ENCODE data around the gene HMMR.

HMMR gene

DNA sequence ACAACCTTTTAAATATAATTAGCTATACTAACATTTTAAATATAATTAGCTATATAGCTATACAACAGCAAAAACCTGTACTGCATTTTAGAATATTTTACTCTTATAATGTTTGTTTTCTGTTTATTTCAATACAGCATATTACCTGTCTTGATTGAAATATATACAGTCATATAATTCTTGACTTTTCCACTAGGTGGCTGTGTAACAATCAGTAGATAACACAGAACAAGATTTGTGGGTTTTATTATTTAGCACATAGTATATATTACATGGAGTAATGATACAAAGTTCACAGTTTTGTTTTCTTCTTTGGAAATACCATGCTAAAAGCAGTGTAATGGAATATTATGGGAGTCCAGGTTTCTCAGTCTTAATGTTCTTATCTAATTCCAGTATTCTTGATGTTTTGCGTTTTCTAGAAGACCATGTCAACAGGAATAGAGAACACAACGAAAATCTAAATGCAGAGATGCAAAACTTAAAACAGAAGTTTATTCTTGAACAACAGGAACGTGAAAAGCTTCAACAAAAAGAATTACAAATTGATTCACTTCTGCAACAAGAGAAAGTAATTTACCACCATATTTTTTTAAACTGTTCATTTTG lies 13.3 kb downstream of the HMMR start:
- H3K36me3 Mint-ChIP-seq (ENCODE audit: insufficient read depth), result no peaks in the 10 kb centered on the region
- no peaks in the 10 kb centered on the region for H3K9me3 Mint-ChIP-seq
- H3K27ac Mint-ChIP-seq, result no peak overlapping the region
- no peaks in the 10 kb centered on the region for H3K27me3 Mint-ChIP-seq
- DNase-seq (no peak), ATAC-seq (replicated peaks) (peak; percentile 75)
- no peak overlapping the region for H3K4me3 Mint-ChIP-seq
- no peaks in the 10 kb centered on the region for H3K4me1 Mint-ChIP-seq (ENCODE audit: low read depth in 2 of 2)

DNA sequence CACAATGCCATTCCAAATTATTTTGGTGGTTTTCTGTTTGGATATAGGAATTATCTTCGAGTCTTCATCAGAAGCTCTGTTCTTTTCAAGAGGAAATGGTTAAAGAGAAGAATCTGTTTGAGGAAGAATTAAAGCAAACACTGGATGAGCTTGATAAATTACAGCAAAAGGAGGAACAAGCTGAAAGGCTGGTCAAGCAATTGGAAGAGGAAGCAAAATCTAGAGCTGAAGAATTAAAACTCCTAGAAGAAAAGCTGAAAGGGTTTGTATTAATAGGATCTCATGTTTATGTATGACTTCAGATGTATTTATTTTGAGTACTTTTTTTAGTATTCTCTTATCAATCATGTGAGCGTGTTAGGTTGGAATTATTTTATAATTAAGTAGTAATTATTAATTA lies 15.0 kb downstream of the HMMR start:
- H3K27me3 Mint-ChIP-seq, result no peaks in the 10 kb centered on the region
- ATAC-seq (replicated peaks) (no peak), DNase-seq (no peak)
- no peaks in the 10 kb centered on the region for H3K4me1 Mint-ChIP-seq (ENCODE audit: low read depth in 2 of 2)
- H3K27ac Mint-ChIP-seq, result no peak overlapping the region
- no peaks in the 10 kb centered on the region for H3K36me3 Mint-ChIP-seq (ENCODE audit: insufficient read depth)
- H3K4me3 Mint-ChIP-seq, result no peak overlapping the region
- H3K9me3 Mint-ChIP-seq, result no peaks in the 10 kb centered on the region

DNA sequence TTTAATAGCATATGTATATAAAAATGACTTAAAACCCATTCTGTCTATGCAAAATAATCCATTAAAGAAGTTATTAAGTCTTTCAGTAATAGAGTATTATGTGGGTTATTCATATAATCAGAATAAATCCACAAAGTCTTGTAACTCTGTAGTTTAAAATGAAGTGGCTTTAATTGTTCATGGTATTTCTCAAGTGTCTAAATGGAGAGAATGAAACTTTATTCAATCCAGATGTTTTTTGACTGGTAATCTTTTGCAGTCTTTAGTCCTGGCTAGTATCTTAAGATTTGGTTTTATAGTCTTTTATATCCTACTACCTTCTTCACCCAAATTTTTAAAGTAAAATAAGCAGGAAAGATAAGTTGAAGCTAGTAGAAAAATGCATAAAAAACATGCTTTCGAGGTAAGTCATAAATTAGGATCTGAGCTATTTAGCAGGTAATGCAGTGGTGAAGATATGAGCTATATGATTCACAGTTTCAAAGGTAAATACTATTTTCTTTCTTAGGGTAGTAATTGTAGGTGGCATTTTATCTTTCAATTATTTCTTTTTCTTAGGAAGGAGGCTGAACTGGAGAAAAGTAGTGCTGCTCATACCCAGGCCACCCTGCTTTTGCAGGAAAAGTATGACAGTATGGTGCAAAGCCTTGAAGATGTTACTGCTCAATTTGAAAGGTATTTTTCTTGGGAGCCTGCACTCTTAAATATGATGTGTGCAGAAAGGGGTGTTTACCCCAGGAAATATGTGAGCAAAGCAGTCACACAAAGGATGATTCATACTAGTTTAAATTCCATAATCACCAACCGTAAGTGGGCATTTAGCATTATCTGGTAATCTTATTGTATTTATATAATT lies 17.9 kb downstream of the HMMR start:
- Mint-ChIP-seq H3K36me3 (ENCODE audit: insufficient read depth) (no peaks in the 10 kb centered on the region), H3K4me1 (ENCODE audit: low read depth in 2 of 2) (no peaks in the 10 kb centered on the region), H3K9me3 (no peaks in the 10 kb centered on the region), H3K4me3 (no peak overlapping the region), H3K27me3 (no peaks in the 10 kb centered on the region), H3K27ac (no peak overlapping the region)
- DNase-seq, result no peak
- no peak for ATAC-seq (replicated peaks)

DNA sequence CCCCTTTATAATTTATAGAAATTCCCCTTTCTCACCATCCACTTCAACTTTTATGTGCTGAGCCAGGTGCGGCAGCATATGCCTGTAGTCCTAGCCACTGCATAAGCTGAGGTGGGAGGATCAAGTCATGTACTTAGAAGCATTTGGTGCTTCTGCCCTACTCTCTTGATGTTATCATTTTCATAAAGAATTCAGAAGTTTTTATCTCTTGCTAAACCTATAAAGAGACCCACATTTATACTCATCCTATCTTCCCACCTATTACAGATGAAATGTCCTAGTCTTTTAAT lies 18.5 kb downstream of the HMMR start:
- no peaks in the 10 kb centered on the region for H3K9me3 Mint-ChIP-seq
- H3K27ac Mint-ChIP-seq, result no peak overlapping the region
- no peaks in the 10 kb centered on the region for H3K4me1 Mint-ChIP-seq (ENCODE audit: low read depth in 2 of 2)
- ATAC-seq (replicated peaks) (no peak), DNase-seq (no peak)
- H3K4me3 Mint-ChIP-seq, result no peak overlapping the region
- H3K36me3 Mint-ChIP-seq (ENCODE audit: insufficient read depth), result no peaks in the 10 kb centered on the region
- H3K27me3 Mint-ChIP-seq, result no peaks in the 10 kb centered on the region

DNA sequence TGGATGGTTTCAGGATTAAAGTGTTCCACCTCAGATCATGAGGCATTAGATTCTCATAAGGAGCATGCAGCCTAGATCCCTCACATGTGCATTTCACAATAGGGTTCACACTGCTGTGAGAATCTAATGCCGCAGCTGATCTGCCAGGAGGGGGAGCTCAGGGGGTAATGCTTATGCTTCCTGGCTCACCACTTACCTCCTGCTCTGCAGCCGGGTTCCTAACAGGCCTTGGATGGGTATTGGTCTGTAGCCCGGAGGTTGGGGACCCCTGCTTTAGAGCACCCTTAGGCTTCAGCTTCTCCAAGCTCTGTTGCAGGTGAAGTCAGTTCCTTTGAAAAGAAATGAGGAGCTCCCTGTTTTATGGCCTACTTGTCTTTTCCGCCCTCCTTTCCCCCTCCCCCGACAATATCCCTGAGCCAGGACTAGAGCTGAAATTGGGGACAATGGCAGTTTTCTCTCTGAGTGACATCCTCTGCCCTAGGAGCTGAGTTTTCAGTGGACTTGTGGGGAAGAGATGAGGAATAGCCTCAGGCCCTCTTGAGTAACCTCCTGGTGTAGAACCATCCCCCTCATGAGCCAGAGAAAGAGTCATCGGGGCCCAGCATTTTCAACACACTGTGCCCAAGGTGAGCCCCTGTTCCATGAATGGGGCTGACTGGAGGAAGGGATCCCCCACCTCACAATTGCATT lies 28.8 kb downstream of the HMMR start:
- H3K36me3 Mint-ChIP-seq (ENCODE audit: insufficient read depth), result no peaks in the 10 kb centered on the region
- ATAC-seq (replicated peaks), result peak; percentile 43
- no peaks in the 10 kb centered on the region for H3K27me3 Mint-ChIP-seq

DNA sequence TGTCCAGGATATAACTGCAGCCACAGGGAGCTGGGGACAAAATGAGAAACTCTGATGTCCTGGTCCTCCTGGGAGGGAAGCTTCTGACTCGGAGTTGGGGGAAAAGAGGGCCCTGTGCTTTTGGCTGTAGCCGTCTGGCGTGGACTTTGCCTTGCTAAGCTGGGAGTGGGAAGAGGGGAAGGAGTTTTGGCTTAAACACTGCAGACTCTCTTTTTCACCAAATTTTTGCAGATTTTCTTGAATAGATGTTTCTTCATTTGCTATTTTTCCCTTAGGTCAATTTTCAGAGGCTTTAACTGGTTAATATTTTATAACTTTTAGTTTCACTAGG lies 29.3 kb downstream of the HMMR start:
- DNase-seq, result no peak
- H3K27me3 Mint-ChIP-seq, result no peaks in the 10 kb centered on the region
- no peaks in the 10 kb centered on the region for H3K4me1 Mint-ChIP-seq (ENCODE audit: low read depth in 2 of 2)
- H3K36me3 Mint-ChIP-seq (ENCODE audit: insufficient read depth), result no peaks in the 10 kb centered on the region
- no peak overlapping the region for H3K27ac Mint-ChIP-seq
- H3K4me3 Mint-ChIP-seq, result no peak overlapping the region
- no peak for ATAC-seq (replicated peaks)
- no peaks in the 10 kb centered on the region for H3K9me3 Mint-ChIP-seq

More for the DNA sequence above, 28.8 kb downstream of the HMMR start:
- Mint-ChIP-seq H3K4me1 (ENCODE audit: low read depth in 2 of 2) (no peaks in the 10 kb centered on the region), H3K4me3 (no peak overlapping the region), H3K27ac (no peak overlapping the region), H3K9me3 (no peaks in the 10 kb centered on the region)
- no peak for DNase-seq

DNA sequence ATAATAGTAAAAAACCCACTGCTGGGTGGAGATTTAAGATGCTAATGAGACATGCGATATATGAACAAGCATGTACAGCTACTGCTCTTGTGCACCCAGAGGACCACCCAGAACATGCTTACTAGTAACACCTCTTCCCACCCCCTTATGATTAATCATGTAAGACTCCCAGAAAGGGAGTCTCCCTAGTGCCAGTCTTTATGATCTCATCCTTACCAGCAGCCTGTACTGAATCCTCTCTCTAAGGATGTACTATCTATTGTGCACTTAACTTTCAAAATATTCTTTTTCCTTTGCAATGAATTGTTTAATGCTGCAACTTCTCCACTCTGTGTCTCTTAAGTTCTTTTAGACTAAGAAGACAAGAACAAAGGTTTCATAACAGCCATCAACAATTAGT lies 35.9 kb downstream of the HMMR start:
- ATAC-seq (replicated peaks) (no peak), DNase-seq (no peak)
- no peaks in the 10 kb centered on the region for H3K4me1 Mint-ChIP-seq (ENCODE audit: low read depth in 2 of 2)
- H3K36me3 Mint-ChIP-seq (ENCODE audit: insufficient read depth), result no peaks in the 10 kb centered on the region
- H3K27ac Mint-ChIP-seq, result no peak overlapping the region
- H3K27me3 Mint-ChIP-seq, result no peaks in the 10 kb centered on the region
- no peak overlapping the region for H3K4me3 Mint-ChIP-seq
- no peaks in the 10 kb centered on the region for H3K9me3 Mint-ChIP-seq

DNA sequence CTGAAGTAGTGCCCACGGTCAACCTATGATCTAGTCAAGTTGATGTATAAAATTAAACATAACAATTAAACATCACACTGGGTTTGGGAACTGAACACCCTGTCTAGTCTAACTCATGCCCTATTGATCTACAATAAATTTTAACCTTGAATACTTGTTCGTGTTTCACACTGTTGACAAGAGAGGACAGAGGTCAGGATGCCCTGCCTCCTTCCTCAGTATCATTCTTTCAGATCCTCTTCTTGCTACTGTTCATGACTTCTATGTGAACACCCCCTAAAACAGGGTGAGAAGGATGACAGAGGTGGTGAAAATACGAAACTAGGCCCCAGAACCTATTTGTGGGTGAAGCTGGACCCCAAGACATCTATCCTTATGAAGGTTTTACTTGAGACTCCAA lies 36.9 kb downstream of the HMMR start:
- Mint-ChIP-seq H3K9me3 (no peaks in the 10 kb centered on the region), H3K27me3 (no peaks in the 10 kb centered on the region), H3K4me3 (no peak overlapping the region), H3K36me3 (ENCODE audit: insufficient read depth) (no peaks in the 10 kb centered on the region), H3K4me1 (ENCODE audit: low read depth in 2 of 2) (no peaks in the 10 kb centered on the region), H3K27ac (no peak overlapping the region)
- ATAC-seq (replicated peaks) (no peak), DNase-seq (no peak)

DNA sequence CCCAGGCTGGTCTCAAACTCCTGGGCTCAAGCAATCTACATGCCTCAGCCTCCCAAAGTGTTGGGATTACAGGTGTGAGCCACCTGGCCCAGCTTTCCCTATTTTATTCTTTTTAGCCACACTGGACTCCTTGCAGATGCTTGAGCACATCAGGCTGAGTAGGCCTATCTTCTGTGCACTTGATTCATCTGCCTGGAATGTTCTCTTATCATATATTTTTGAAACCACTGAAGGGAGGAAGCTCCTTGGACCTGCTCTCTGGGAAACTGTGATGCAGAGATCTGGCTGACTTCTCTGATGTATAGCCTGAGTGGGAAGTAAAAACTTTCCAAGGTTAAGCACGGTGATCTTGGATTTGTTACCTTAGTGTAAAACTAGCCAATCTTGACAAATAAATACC lies 38.5 kb downstream of the HMMR start:
- no peak for DNase-seq
- Mint-ChIP-seq H3K27ac (no peak overlapping the region), H3K27me3 (no peaks in the 10 kb centered on the region)

DNA sequence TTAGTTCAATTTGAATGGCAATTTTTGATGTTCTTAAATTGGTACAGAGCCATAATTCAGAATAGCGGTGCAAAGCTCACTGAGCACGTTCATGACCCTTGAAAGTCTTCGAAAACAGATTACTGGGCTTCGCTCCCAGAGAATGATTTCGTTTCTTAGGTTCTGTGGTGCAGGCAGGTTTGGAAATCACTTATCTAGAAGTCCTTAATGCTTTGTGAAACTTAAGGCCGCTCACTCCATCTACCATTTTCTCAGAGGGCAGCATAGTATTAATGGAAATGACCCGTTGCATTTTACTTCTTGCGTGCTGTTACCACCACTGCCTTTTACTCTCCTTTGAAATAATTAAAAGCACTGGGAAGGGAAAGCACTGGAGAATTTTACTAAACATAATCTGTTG lies 42.1 kb downstream of the HMMR start:
- Mint-ChIP-seq H3K4me1 (ENCODE audit: low read depth in 2 of 2) (peaks cover 24 to 33% of the 10 kb centered on the region in 2 donors), H3K27me3 (no peaks in the 10 kb centered on the region), H3K36me3 (ENCODE audit: insufficient read depth) (peaks cover 33% of the 10 kb centered on the region), H3K9me3 (no peaks in the 10 kb centered on the region), H3K4me3 (peak overlapping the region; percentile 91 to 94), H3K27ac (peak overlapping the region; percentile 99)
- DNase-seq (no peak), ATAC-seq (replicated peaks) (no peak)

More for the DNA sequence above, 38.5 kb downstream of the HMMR start:
- Mint-ChIP-seq H3K4me3 (no peak overlapping the region), H3K36me3 (ENCODE audit: insufficient read depth) (peaks cover 2% of the 10 kb centered on the region), H3K4me1 (ENCODE audit: low read depth in 2 of 2) (peaks cover 9 to 12% of the 10 kb centered on the region in 2 donors), H3K9me3 (no peaks in the 10 kb centered on the region)
- ATAC-seq (replicated peaks), result no peak

DNA sequence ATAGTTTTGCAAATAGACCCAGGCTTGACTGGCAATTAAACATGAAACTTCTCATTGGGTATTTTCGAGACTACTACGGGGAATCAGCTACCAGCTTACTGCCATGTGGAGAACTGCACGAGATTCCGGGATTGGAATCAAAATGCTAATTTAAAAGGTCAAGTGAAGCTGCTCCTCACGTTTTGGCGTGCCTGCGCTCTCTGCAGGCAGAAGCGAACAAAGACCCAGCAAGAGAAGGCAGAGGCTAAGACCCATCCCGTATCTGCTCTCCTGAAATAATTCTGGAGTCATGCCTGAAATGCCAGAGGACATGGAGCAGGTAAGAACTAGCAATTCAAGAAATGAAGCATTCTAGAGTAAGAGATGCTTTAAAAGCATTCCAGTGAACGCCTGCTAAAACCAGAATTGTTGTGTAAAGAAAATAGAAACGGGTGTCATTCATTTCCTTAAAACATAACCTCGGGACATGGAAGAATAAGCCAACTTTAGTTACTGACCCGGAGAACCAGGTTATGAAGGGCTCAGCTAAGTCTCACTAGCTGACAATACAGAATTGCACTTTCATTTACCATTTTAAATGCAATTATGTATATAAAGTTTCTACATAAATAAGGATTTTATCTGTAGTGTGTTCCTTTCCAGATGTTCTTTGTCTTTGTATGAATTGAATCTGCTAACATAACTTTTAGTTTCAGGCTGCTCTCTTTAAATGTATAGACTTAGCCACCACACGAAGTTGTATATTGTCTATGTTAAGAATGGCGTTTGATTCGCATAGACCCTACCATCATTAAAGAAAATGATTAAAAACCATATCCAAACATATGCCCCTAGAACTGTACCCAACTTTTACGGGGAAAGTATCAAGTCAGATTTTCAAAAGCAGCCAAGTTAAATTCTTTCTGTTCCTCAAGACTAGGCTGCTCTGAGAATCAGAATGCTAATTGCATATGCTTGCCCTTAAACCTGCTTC lies 43.0 kb downstream of the HMMR start:
- H3K4me1 Mint-ChIP-seq (ENCODE audit: low read depth in 2 of 2), result peaks cover 32 to 41% of the 10 kb centered on the region in 2 donors
- no peaks in the 10 kb centered on the region for H3K27me3 Mint-ChIP-seq

DNA sequence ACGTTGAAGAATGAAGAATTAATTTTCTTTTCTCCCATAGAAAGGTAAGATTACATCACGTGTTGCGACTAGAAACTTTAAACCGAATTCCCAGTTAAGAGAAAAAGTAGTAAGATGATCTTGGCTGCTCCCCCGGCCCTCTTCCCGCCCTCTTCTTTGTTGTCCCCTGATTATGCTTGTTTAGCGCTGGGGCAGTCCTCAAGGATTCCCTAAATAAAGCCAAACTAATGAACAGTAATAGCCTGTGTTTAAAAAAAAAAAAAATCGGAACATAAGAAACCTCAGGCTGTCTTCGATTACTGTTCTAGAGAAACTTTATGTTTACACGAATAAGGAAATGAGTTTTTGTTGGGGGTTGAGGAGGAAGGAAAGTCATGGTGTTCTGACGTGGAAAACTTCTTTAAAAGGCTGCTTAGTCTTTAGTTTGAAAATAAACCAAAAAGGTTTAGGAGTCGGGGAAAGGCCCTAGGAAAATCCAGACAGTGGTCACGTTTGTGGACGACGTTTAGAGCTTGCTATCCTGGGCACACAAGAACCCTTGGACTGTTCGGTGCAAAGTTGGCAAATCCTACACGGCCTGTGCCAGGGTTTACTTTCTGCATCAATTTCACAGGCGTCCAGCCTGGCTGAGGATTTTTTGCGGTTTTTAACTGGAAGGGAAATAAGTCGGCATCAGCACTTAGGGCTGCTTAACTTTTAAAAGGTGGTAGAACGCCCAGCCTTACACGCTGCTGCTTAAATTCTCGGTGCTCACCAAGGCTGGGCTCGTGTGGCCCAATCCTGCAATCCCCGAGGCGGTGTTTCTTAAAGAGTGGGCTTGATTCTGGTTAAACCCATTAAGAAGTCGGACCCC lies 43.9 kb downstream of the HMMR start:
- H3K36me3 Mint-ChIP-seq (ENCODE audit: insufficient read depth), result peaks cover 42% of the 10 kb centered on the region
- peak in 2 of 3 experiments; percentile 18 to 27 for DNase-seq
- H3K27me3 Mint-ChIP-seq, result no peaks in the 10 kb centered on the region
- peaks cover 40 to 50% of the 10 kb centered on the region in 2 donors for H3K4me1 Mint-ChIP-seq (ENCODE audit: low read depth in 2 of 2)
- H3K27ac Mint-ChIP-seq, result peak overlapping the region; percentile 99
- no peaks in the 10 kb centered on the region for H3K9me3 Mint-ChIP-seq
- peak overlapping the region; percentile 91 to 94 for H3K4me3 Mint-ChIP-seq
- peak; percentile 6 for ATAC-seq (replicated peaks)

More for the DNA sequence above, 43.0 kb downstream of the HMMR start:
- ATAC-seq (replicated peaks), result no peak
- Mint-ChIP-seq H3K27ac (peak overlapping the region; percentile 99), H3K4me3 (peak overlapping the region; percentile 91 to 94), H3K9me3 (no peaks in the 10 kb centered on the region), H3K36me3 (ENCODE audit: insufficient read depth) (peaks cover 37% of the 10 kb centered on the region)
- DNase-seq, result peak in 2 of 3 experiments; percentile 12 to 20
